ENCODE measurements around the gene FARS2. TPM values are rescaled to one million over a fixed set of nuclear protein-coding genes. Genes with fewer than 3 reads are reported as not detected.

FARS2 gene
- total RNA-seq: 21.4 and 22.0 TPM in 2 replicates

GRCh38 chr6:5260661-5261544, at the start of gene FARS2, which contains the start of gene LYRM4:
Gene FARS2 (plus strand): TSS chr6:5261513.
Gene LYRM4 (minus strand): TSS chr6:5260950. CDS start chr6:5260733, 217 bp downstream.
- DNase-seq (ENCODE audit: low read depth in 2 of 2): peak; percentile 89 to 91

GRCh38 chr6:5213836-5214235, 47.5 kb upstream of the FARS2 start:
- peak in 1 of 2 donors; percentile 57 for DNase-seq (ENCODE audit: low read depth in 2 of 2)

GRCh38 chr6:5214570-5215052, 46.7 kb upstream of the FARS2 start:
- peak; percentile 61 to 70 for DNase-seq (ENCODE audit: low read depth in 2 of 2)

- DNase-seq (ENCODE audit: low read depth in 2 of 2): peak; percentile 26 to 35
These were observed 46.2 kb upstream of the FARS2 start for GRCh38 chr6:5215159-5215558.

GRCh38 chr6:5215799-5216198, 45.5 kb upstream of the FARS2 start:
- no peak for DNase-seq (ENCODE audit: low read depth in 2 of 2)

GRCh38 chr6:5217356-5217755, 44.0 kb upstream of the FARS2 start:
- no peak for DNase-seq (ENCODE audit: low read depth in 2 of 2)

GRCh38 chr6:5219011-5219691, 42.2 kb upstream of the FARS2 start:
- DNase-seq (ENCODE audit: low read depth in 2 of 2): no peak

GRCh38 chr6:5220443-5220842, 40.9 kb upstream of the FARS2 start:
- no peak for DNase-seq (ENCODE audit: low read depth in 2 of 2)

- no peak for DNase-seq (ENCODE audit: low read depth in 2 of 2)
These were observed 38.0 kb upstream of the FARS2 start for GRCh38 chr6:5223309-5223708.

- no peak for DNase-seq (ENCODE audit: low read depth in 2 of 2)
These were observed 32.0 kb upstream of the FARS2 start for GRCh38 chr6:5229356-5229755.

- DNase-seq (ENCODE audit: low read depth in 2 of 2): peak in 1 of 2 donors; percentile 8
These were observed 31.2 kb upstream of the FARS2 start for GRCh38 chr6:5230081-5230480.

GRCh38 chr6:5231289-5231688, 30.0 kb upstream of the FARS2 start:
- DNase-seq (ENCODE audit: low read depth in 2 of 2): no peak

- DNase-seq (ENCODE audit: low read depth in 2 of 2): no peak
These were observed 26.4 kb upstream of the FARS2 start for GRCh38 chr6:5234874-5235273.

GRCh38 chr6:5235830-5236229, 25.5 kb upstream of the FARS2 start:
- DNase-seq (ENCODE audit: low read depth in 2 of 2): no peak

- no peak for DNase-seq (ENCODE audit: low read depth in 2 of 2)
These were observed 23.5 kb upstream of the FARS2 start for GRCh38 chr6:5237805-5238204.

- no peak for DNase-seq (ENCODE audit: low read depth in 2 of 2)
These were observed 23.0 kb upstream of the FARS2 start for GRCh38 chr6:5238336-5238735.

- no peak for DNase-seq (ENCODE audit: low read depth in 2 of 2)
These were observed 20.1 kb upstream of the FARS2 start for GRCh38 chr6:5241252-5241651.

- DNase-seq (ENCODE audit: low read depth in 2 of 2): no peak
These were observed 18.2 kb upstream of the FARS2 start for GRCh38 chr6:5243069-5243468.

- no peak for DNase-seq (ENCODE audit: low read depth in 2 of 2)
These were observed 14.9 kb upstream of the FARS2 start for GRCh38 chr6:5246141-5247097.

GRCh38 chr6:5247201-5247600, 14.1 kb upstream of the FARS2 start:
- no peak for DNase-seq (ENCODE audit: low read depth in 2 of 2)
